Tibial nerve (tissue), 4 donors: ENCODE results near the gene LMF1. TPM values are rescaled to one million over a fixed set of nuclear protein-coding genes. Genes with fewer than 3 reads are reported as not detected.

Source experiments
- DNase-seq, 2 donors: peaks; one replicate each; pipeline ENCODE4 v3.0.0-alpha.2; 2019; ENCODE audit warnings: low spot score in 2 of 2
- H3K27ac ChIP-seq, 4 donors: fragments of 200-600 bp; sonication (generic) in 3 of 4; one replicate each; pipeline ENCODE4 v1.5.1; 2017 to 2019; ENCODE audit warnings: mild to moderate bottlenecking in 1 of 4
- H3K27me3 ChIP-seq, 2 donors: fragments of 200-600 bp; sonication (generic) in 1 of 2; one replicate each; pipeline versions ENCODE4 v1.5.1 to v1.6.0; 2017 to 2019
- H3K36me3 ChIP-seq, 3 donors: fragments of 200-600 bp; sonication (generic); one replicate each; pipeline ENCODE4 v1.5.1; 2018 to 2019
- H3K4me1 ChIP-seq, 4 donors: fragments of 200-600 bp; sonication (generic) in 3 of 4; one replicate each; pipeline ENCODE4 v1.5.1; 2017 to 2019
- H3K4me3 ChIP-seq, 4 donors: fragments of 200-600 bp; sonication (generic) in 3 of 4; one replicate each; pipeline ENCODE4 v1.5.1; 2017 to 2019; ENCODE audit warnings: mild to moderate bottlenecking in 1 of 4, moderate library complexity in 1 of 4
- H3K9me3 ChIP-seq, 4 donors: fragments of 200-600 bp; sonication (generic) in 3 of 4; one replicate each; pipeline ENCODE4 v1.5.1; 2017 to 2019
- EP300 ChIP-seq, 2 donors: sonication (generic); formaldehyde crosslinking; IDR thresholded peaks; one replicate each; pipeline ENCODE4 v1.6.1; 2017; ENCODE audit warnings: antibody characterized with exemption in 2 of 2, mild to moderate bottlenecking in 1 of 2
- POLR2A ChIP-seq, 2 donors: fragments of 450-650 bp; IDR thresholded peaks; one replicate each; pipeline ENCODE4 v1.6.1; 2017; ENCODE audit warnings: antibody characterized with exemption in 2 of 2, mild to moderate bottlenecking in 2 of 2, moderate library complexity in 2 of 2
- WGBS, 2 donors: methylation state at CpG; one replicate each; pipeline ENCODE4 v1.1.5; 2018; 5-methylcytosine and 5-hydroxymethylcytosine counted together
- total RNA-seq, 4 donors: library from RNA; depleted of rRNA; stranded (reverse); fragments of >200 nt; gene quantifications; one replicate each; pipeline ENCODE4 v1.1.0, GENCODE V29; 2016
- TF ChIP-seq, protein P1 (sequence below), 5 experiments: fragments of 200-600 bp in 3 of 5; fragments of 450-650 bp in 2 of 5; sonication (generic) in 3 of 5; IDR thresholded peaks; one replicate each; pipeline ENCODE4 v1.5.1; 2016 to 2019; ENCODE audit warnings: antibody characterized with exemption in 5 of 5, mild to moderate bottlenecking in 3 of 5, moderate library complexity in 2 of 5

LMF1 gene
- total RNA-seq, 4 donors from 2014 or later = 24.5 to 58.5 (median 31.8) TPM

- no peaks in the 10 kb centered on the region for H3K9me3 ChIP-seq
- no peak for TF ChIP-seq EP300 (IDR thresholded peaks at IDR 0.05)
- no peak for TF ChIP-seq POLR2A (IDR thresholded peaks at IDR 0.05)
- TF ChIP-seq, protein P1, sequence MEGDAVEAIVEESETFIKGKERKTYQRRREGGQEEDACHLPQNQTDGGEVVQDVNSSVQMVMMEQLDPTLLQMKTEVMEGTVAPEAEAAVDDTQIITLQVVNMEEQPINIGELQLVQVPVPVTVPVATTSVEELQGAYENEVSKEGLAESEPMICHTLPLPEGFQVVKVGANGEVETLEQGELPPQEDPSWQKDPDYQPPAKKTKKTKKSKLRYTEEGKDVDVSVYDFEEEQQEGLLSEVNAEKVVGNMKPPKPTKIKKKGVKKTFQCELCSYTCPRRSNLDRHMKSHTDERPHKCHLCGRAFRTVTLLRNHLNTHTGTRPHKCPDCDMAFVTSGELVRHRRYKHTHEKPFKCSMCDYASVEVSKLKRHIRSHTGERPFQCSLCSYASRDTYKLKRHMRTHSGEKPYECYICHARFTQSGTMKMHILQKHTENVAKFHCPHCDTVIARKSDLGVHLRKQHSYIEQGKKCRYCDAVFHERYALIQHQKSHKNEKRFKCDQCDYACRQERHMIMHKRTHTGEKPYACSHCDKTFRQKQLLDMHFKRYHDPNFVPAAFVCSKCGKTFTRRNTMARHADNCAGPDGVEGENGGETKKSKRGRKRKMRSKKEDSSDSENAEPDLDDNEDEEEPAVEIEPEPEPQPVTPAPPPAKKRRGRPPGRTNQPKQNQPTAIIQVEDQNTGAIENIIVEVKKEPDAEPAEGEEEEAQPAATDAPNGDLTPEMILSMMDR (IDR thresholded peaks at IDR 0.05) = no peak
- DNase-seq = no peak
- 97 to 99% methylated on average over 18 to 20 of the region's 31 CpGs for WGBS, 2 donors
- H3K27me3 ChIP-seq = no peaks in the 10 kb centered on the region
- no peak overlapping the region for H3K4me3 ChIP-seq
- peaks cover 0 to 100% (median 4%) of the 10 kb centered on the region in 3 donors for H3K36me3 ChIP-seq
- H3K4me1 ChIP-seq = no peaks in the 10 kb centered on the region
- H3K27ac ChIP-seq = no peak overlapping the region
Measured at GRCh38 chr16:870856-871561, 99.8 kb downstream of the LMF1 start.

GRCh38 chr16:869823-870641, 100.8 kb downstream of the LMF1 start:
- H3K4me1 ChIP-seq = no peaks in the 10 kb centered on the region
- H3K9me3 ChIP-seq = no peaks in the 10 kb centered on the region
- peaks cover 0 to 91% (median 4%) of the 10 kb centered on the region in 3 donors for H3K36me3 ChIP-seq
- TF ChIP-seq POLR2A (IDR thresholded peaks at IDR 0.05) (no peak), EP300 (IDR thresholded peaks at IDR 0.05) (no peak)
- TF ChIP-seq, protein P1 (IDR thresholded peaks at IDR 0.05) = no peak
- no peaks in the 10 kb centered on the region for H3K27me3 ChIP-seq
- H3K27ac ChIP-seq = no peak overlapping the region
- no peak overlapping the region for H3K4me3 ChIP-seq
- DNase-seq = no peak
- 91 to 96% methylated on average over 18 to 27 of the region's 32 CpGs for whole genome bisulfite sequencing, 2 donors

- TF ChIP-seq EP300 (IDR thresholded peaks at IDR 0.05) (no peak), POLR2A (IDR thresholded peaks at IDR 0.05) (no peak)
- TF ChIP-seq, protein P1 (IDR thresholded peaks at IDR 0.05) = no peak
- H3K27ac ChIP-seq = no peak overlapping the region
- H3K4me1 ChIP-seq = no peaks in the 10 kb centered on the region
- H3K4me3 ChIP-seq = no peak overlapping the region
- H3K27me3 ChIP-seq = no peaks in the 10 kb centered on the region
- DNase-seq = no peak
- H3K9me3 ChIP-seq = no peaks in the 10 kb centered on the region
- 93 to 94% methylated on average over 36 to 37 of the region's 37 CpGs for WGBS, 2 donors
- peaks cover 0 to 82% (median 4%) of the 10 kb centered on the region in 3 donors for H3K36me3 ChIP-seq
Measured at GRCh38 chr16:868846-869822, 101.7 kb downstream of the LMF1 start.

DNA sequence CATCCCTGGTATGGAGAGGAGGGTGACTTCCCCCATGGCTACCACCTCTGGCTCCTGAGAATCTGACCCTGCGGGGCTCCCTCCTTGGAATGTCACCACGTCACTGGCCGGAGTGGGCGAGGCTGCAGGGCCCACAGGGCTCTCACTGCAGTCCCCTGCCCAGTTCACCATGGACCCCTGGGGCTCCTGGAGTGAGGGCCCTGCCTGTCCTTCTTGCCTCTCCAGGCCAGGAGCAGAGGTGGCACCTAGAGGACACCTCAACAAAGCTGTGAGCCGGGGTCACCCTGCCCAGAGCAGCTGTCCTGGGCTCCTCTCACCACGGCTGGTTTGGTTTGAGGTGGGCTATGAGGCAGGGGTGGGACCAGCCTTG, 102.4 kb downstream of the LMF1 start:
- TF ChIP-seq POLR2A (IDR thresholded peaks at IDR 0.05) (no peak), EP300 (IDR thresholded peaks at IDR 0.05) (no peak)
- TF ChIP-seq, protein P1 (IDR thresholded peaks at IDR 0.05) = no peak
- no peak for DNase-seq
- Histone ChIP-seq H3K27me3 (no peaks in the 10 kb centered on the region), H3K4me3 (no peak overlapping the region), H3K9me3 (no peaks in the 10 kb centered on the region), H3K36me3 (peaks cover 0 to 75% (median 4%) of the 10 kb centered on the region in 3 donors), H3K27ac (no peak overlapping the region), H3K4me1 (no peaks in the 10 kb centered on the region)
- 76% methylated on average over 5 of the region's 6 CpGs; no CpG with 5 or more reads in 1 of the 2 donors for WGBS, 2 donors
